Measurements from ENCODE around the gene PON2.

PON2 gene

GRCh38 chr7:95441042-95441823 is 6.4 kb upstream of the PON2 start:
- no peak for DNase-seq

- no peak for DNase-seq
Measured at GRCh38 chr7:95440394-95441038, 5.7 kb upstream of the PON2 start.

GRCh38 chr7:95436407-95436806 is 1.6 kb upstream of the PON2 start:
- peak in 1 of 2 experiments; percentile 40 for DNase-seq

- no peak for DNase-seq
Measured at GRCh38 chr7:95435422-95435780, 573 bp upstream of the PON2 start.

- DNase-seq: peak in 1 of 2 experiments; percentile 16
Measured at GRCh38 chr7:95433952-95434556, 774 bp downstream of the PON2 start.

- DNase-seq: no peak
Measured at GRCh38 chr7:95433129-95433528, 1.7 kb downstream of the PON2 start.

- no peak for DNase-seq
Measured at GRCh38 chr7:95432606-95433005, 2.2 kb downstream of the PON2 start.

- DNase-seq: no peak
Measured at GRCh38 chr7:95430864-95431263, 4.0 kb downstream of the PON2 start.

GRCh38 chr7:95429241-95429990 is 5.4 kb downstream of the PON2 start:
- no peak for DNase-seq

GRCh38 chr7:95427914-95428516 is 6.8 kb downstream of the PON2 start:
- no peak for DNase-seq

- DNase-seq: no peak
Measured at GRCh38 chr7:95427166-95427565, 7.7 kb downstream of the PON2 start.

GRCh38 chr7:95425694-95426093 is 9.1 kb downstream of the PON2 start:
- DNase-seq: no peak

- DNase-seq: no peak
Measured at GRCh38 chr7:95424716-95425115, 10.1 kb downstream of the PON2 start.

- DNase-seq: no peak
Measured at GRCh38 chr7:95421847-95422444, 12.9 kb downstream of the PON2 start.

GRCh38 chr7:95421000-95421846 is 13.6 kb downstream of the PON2 start:
- DNase-seq: no peak

- DNase-seq: no peak
Measured at GRCh38 chr7:95412075-95412474, 22.8 kb downstream of the PON2 start.

GRCh38 chr7:95411666-95412065 is 23.2 kb downstream of the PON2 start:
- DNase-seq: no peak

GRCh38 chr7:95411036-95411435 is 23.8 kb downstream of the PON2 start:
- no peak for DNase-seq

GRCh38 chr7:95407751-95408150 is 27.1 kb downstream of the PON2 start:
- DNase-seq: no peak

- DNase-seq: no peak
Measured at GRCh38 chr7:95405800-95406199, 29.0 kb downstream of the PON2 start.

- DNase-seq: no peak
Measured at GRCh38 chr7:95405208-95405607, 29.6 kb downstream of the PON2 start.

Measured in NCI-H526 (cell line).